PC-3 (cell line): ENCODE data around the gene LTBP1. TPM values are rescaled to one million over a fixed set of nuclear protein-coding genes. Genes with fewer than 3 reads are reported as not detected.
A peak's percentile ranks its signal among the peaks of the same experiment; 100 is the strongest.

ENCODE experiments used
- ATAC-seq: fragments of 200-7000 bp; cut with Tn5 transposase; 2 replicates; pipeline ENCODE4 v1.9.1; 2020; ENCODE audit warnings: mild to moderate bottlenecking, moderate library complexity
- BruUV-seq: library from RNA; stranded (reverse); fragments of 400-500 nt; replicated peaks from 2 replicates; lab custom pipeline; 2021; lab: Mats Ljungman, UMichigan
- CTCF ChIA-PET: fragments of 300-600 bp; sonication (Branson Sonifier 250); formaldehyde crosslinking; loops from one replicate; lab custom pipeline; 2022; ENCODE audit warnings: antibody characterized with exemption; lab: Charles Lee
- POLR2A ChIA-PET: fragments of 300-600 bp; sonication (Branson Sonifier 250); formaldehyde crosslinking; loops from one replicate; lab custom pipeline; 2022; ENCODE audit warnings: antibody characterized with exemption; ENCODE audit not compliant: unreplicated experiment; lab: Charles Lee
- DNase-seq: peaks from one replicate; pipeline ENCODE4 v3.0.0-alpha.2; 2015
- H2AFZ ChIP-seq: fragments of 300-600 bp; sonication (generic); 2 replicates; pipeline ENCODE4 v1.6.0; 2016; ENCODE audit warnings: antibody characterized with exemption, low read length
- H3F3A ChIP-seq: fragments of 300-600 bp; sonication (generic); one replicate; pipeline ENCODE4 v1.6.0; 2017; ENCODE audit warnings: antibody characterized with exemption, low read length, control low read depth, mild to moderate bottlenecking; ENCODE audit not compliant: unreplicated experiment
- H3K27ac ChIP-seq: fragments of 300-600 bp; sonication (generic); 2 replicates; pipeline ENCODE4 v1.5.1; 2016; ENCODE audit warnings: mild to moderate bottlenecking, low read length
- H3K27me3 ChIP-seq: fragments of 300-600 bp; sonication (generic); 2 replicates; pipeline ENCODE4 v1.6.1; 2016; ENCODE audit warnings: low read length, mixed read lengths
- H3K36me3 ChIP-seq: fragments of 300-600 bp; sonication (generic); 2 replicates; pipeline ENCODE4 v1.6.1; 2016; ENCODE audit warnings: low read depth, mixed run types, low read length, mixed read lengths
- H3K4me1 ChIP-seq: fragments of 300-600 bp; sonication (generic); 2 replicates; pipeline ENCODE4 v1.5.1; 2016; ENCODE audit warnings: low read length; ENCODE audit not compliant: insufficient read depth
- H3K4me2 ChIP-seq: fragments of 300-600 bp; sonication (generic); 2 replicates; pipeline ENCODE4 v1.6.0; 2016; ENCODE audit warnings: low read length
- H3K4me3 ChIP-seq: fragments of 300-600 bp; sonication (generic); 2 replicates; pipeline ENCODE4 v1.5.1; 2016; ENCODE audit warnings: mild to moderate bottlenecking, low read length, mixed read lengths
- H3K79me2 ChIP-seq: fragments of 300-600 bp; sonication (generic); 2 replicates; pipeline ENCODE4 v1.6.1; 2017; ENCODE audit warnings: low read length, mixed read lengths
- H3K9ac ChIP-seq: fragments of 300-600 bp; sonication (generic); 2 replicates; pipeline ENCODE4 v1.6.0; 2016; ENCODE audit warnings: mild to moderate bottlenecking, low read length
- H3K9me2 ChIP-seq: fragments of 300-600 bp; sonication (generic); replicated peaks from 2 replicates; pipeline ENCODE4 v1.6.1; 2016; ENCODE audit warnings: mixed run types, low read length, mixed read lengths
- H3K9me3 ChIP-seq: fragments of 300-600 bp; sonication (generic); 2 replicates; pipeline ENCODE4 v1.6.1; 2016; ENCODE audit warnings: low read length, mixed read lengths
- H4K20me1 ChIP-seq: fragments of 300-600 bp; sonication (generic); 2 replicates; pipeline ENCODE4 v1.6.1; 2016; ENCODE audit warnings: low read length, mixed read lengths
- EZH2 ChIP-seq: fragments of 300-600 bp; sonication (generic); IDR thresholded peaks from one replicate; pipeline ENCODE4 v1.6.1; 2017; ENCODE audit warnings: antibody characterized with exemption, mild to moderate bottlenecking, low read length; ENCODE audit not compliant: unreplicated experiment
- EZH2phosphoT487 ChIP-seq: fragments of 300-600 bp; sonication (generic); IDR thresholded peaks from 2 replicates; pipeline ENCODE4 v1.6.1; 2018; ENCODE audit warnings: mild to moderate bottlenecking, antibody characterized with exemption, low read length, borderline replicate concordance
- intact Hi-C: fragments of 100-400 bp; cut with micrococcal nuclease; formaldehyde crosslinking; loops from 2 replicates; pipeline ENCODE4 v1.9.0; 2023
- total RNA-seq: library from RNA; depleted of rRNA; stranded (reverse); fragments of >200 nt; gene quantifications from 2 replicates; pipeline ENCODE4 v1.2.3, GENCODE V29; 2014
- TF ChIP-seq, protein P1 (sequence below): fragments of 300-600 bp; sonication (generic); conservative IDR thresholded peaks from 2 replicates; pipeline ENCODE4 v1.5.1; 2017; ENCODE audit warnings: antibody characterized with exemption, low read depth, mild to moderate bottlenecking, low read length

LTBP1 gene
- total RNA-seq, 1 experiment from 2014 or later, result 45.9 TPM

DNA sequence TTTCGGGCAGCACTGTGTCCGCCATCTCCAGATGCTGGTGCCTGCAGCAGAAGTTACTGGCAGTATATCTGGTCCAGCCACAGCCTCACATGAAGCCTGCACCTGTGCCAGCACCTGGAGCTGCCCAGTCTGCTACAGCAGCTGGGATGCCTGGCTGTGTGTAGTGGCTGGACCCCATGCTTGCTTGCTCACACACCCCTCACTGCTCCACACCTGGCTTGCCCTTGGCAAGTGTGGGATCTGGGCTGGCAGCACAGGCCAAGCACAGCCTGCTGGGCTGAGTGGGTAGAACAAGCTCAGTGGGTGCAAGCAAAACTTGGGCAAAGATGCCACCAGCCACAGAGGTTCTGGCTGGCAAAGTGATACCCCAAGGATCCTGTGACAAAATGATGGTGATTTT is 320.3 kb downstream of the LTBP1 start:
- ChIA-PET POLR2A (no interaction called here), CTCF (no interaction called here)
- peaks cover 8% of the 10 kb centered on the region for H3K4me1 ChIP-seq
- peaks cover 14% of the 10 kb centered on the region; the same call in 1 of the 2 replicates for H3K36me3 ChIP-seq
- H3K79me2 ChIP-seq, result no peaks in the 10 kb centered on the region
- no peak for ATAC-seq
- no peaks in the 10 kb centered on the region for H3K9me3 ChIP-seq
- H2AFZ ChIP-seq, result no peak overlapping the region
- H3K9ac ChIP-seq, result no peak overlapping the region
- intact Hi-C loops, result no loop called here
- no peak overlapping the region for H3K4me3 ChIP-seq
- H3K27ac ChIP-seq, result no peak overlapping the region
- DNase-seq, result no peak
- no peaks in the 10 kb centered on the region for H3K27me3 ChIP-seq
- H4K20me1 ChIP-seq, result no peaks in the 10 kb centered on the region
- H3K9me2 ChIP-seq, result no peaks in the 10 kb centered on the region
- no peak overlapping the region for H3K4me2 ChIP-seq
- TF ChIP-seq, protein P1, sequence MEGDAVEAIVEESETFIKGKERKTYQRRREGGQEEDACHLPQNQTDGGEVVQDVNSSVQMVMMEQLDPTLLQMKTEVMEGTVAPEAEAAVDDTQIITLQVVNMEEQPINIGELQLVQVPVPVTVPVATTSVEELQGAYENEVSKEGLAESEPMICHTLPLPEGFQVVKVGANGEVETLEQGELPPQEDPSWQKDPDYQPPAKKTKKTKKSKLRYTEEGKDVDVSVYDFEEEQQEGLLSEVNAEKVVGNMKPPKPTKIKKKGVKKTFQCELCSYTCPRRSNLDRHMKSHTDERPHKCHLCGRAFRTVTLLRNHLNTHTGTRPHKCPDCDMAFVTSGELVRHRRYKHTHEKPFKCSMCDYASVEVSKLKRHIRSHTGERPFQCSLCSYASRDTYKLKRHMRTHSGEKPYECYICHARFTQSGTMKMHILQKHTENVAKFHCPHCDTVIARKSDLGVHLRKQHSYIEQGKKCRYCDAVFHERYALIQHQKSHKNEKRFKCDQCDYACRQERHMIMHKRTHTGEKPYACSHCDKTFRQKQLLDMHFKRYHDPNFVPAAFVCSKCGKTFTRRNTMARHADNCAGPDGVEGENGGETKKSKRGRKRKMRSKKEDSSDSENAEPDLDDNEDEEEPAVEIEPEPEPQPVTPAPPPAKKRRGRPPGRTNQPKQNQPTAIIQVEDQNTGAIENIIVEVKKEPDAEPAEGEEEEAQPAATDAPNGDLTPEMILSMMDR, result no peak
- TF ChIP-seq EZH2 (no peak), EZH2phosphoT487 (no peak)
- H3F3A ChIP-seq, result no peaks in the 10 kb centered on the region
- no TSS peak for BruUV-seq

DNA sequence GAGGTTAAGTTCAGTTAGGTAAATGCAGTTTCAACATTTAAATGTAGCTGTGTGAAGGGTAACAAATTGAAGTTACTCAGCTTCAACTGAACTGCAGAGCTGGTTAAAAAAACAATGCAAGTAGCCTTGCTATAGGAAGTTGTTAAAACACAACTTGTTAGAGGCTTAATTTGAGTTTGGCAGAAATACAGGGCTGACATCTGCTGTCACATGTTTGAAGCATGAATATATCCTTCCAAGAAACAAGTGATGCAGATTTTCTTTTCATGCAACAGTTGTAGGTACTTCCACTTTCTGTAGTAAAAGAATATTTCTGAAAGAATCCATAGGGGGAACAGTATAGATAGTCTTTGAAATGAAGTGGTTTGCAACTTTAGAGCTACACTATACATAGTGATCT is 321.0 kb downstream of the LTBP1 start:
- Histone ChIP-seq H4K20me1 (no peaks in the 10 kb centered on the region), H3K27me3 (no peaks in the 10 kb centered on the region), H3K4me2 (no peak overlapping the region), H2AFZ (no peak overlapping the region), H3K79me2 (no peaks in the 10 kb centered on the region), H3K9me2 (no peaks in the 10 kb centered on the region), H3K36me3 (peaks cover 14% of the 10 kb centered on the region; the same call in 1 of the 2 replicates), H3K4me3 (no peak overlapping the region), H3F3A (no peaks in the 10 kb centered on the region), H3K4me1 (peaks cover 8% of the 10 kb centered on the region), H3K27ac (0 out of 2 replicates have a peak overlapping the region, but pooled peaks have one; percentile 99), H3K9me3 (no peaks in the 10 kb centered on the region), H3K9ac (no peak overlapping the region)
- no peak for TF ChIP-seq EZH2phosphoT487
- no peak for TF ChIP-seq EZH2
- TF ChIP-seq, protein P1, result no peak
- ChIA-PET POLR2A (no interaction called here), CTCF (no interaction called here)
- intact Hi-C loops, result no loop called here
- DNase-seq (no peak), ATAC-seq (no peak)
- BruUV-seq, result no TSS peak

- Histone ChIP-seq H3K4me2 (no peak overlapping the region), H3K9ac (no peak overlapping the region), H3K79me2 (no peaks in the 10 kb centered on the region), H4K20me1 (no peaks in the 10 kb centered on the region), H3K27ac (peak overlapping the region; percentile 99; the same call in 1 of the 2 replicates), H2AFZ (no peak overlapping the region), H3K9me3 (no peaks in the 10 kb centered on the region), H3F3A (no peaks in the 10 kb centered on the region), H3K9me2 (no peaks in the 10 kb centered on the region), H3K4me1 (peaks cover 8% of the 10 kb centered on the region), H3K36me3 (peaks cover 14% of the 10 kb centered on the region; the same call in 1 of the 2 replicates), H3K4me3 (no peak overlapping the region), H3K27me3 (no peaks in the 10 kb centered on the region)
- ATAC-seq (no peak), DNase-seq (no peak)
- intact Hi-C loops, result no loop called here
- TF ChIP-seq, protein P1, result no peak
- no peak for TF ChIP-seq EZH2phosphoT487
- BruUV-seq, result no TSS peak
- CTCF ChIA-PET, result no interaction called here
- POLR2A ChIA-PET, result no interaction called here
Observed at GRCh38 chr2:33268246-33268831, 321.6 kb downstream of the LTBP1 start.
